ENCODE results near the gene CRACR2A.

DNA sequence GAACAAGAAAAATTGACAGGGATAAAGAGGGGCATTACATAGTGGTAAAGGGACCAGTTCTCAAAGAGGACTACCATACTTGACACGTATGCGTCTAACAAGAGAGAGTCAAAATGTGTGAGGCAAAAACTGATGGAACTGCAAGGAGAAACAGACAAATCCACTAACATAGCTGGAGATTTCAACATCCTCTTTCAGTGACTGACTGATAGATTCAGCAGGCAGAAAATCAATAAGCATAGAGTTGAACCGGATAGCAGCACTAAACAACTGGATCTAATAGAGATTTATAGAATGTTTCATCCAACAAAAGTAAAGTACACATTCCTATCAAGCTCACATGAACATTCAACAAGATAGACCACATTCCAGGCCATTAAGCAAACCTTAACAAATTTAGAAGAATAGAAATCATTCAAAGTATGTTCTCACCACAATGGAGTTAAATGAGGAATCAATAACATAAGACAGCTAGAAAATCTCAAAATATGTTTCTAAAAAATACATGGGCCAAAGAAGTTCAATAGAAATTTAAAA, 16.1 kb upstream of the CRACR2A start:
- TF ChIP-seq, protein P1, sequence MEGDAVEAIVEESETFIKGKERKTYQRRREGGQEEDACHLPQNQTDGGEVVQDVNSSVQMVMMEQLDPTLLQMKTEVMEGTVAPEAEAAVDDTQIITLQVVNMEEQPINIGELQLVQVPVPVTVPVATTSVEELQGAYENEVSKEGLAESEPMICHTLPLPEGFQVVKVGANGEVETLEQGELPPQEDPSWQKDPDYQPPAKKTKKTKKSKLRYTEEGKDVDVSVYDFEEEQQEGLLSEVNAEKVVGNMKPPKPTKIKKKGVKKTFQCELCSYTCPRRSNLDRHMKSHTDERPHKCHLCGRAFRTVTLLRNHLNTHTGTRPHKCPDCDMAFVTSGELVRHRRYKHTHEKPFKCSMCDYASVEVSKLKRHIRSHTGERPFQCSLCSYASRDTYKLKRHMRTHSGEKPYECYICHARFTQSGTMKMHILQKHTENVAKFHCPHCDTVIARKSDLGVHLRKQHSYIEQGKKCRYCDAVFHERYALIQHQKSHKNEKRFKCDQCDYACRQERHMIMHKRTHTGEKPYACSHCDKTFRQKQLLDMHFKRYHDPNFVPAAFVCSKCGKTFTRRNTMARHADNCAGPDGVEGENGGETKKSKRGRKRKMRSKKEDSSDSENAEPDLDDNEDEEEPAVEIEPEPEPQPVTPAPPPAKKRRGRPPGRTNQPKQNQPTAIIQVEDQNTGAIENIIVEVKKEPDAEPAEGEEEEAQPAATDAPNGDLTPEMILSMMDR (IDR thresholded peaks at IDR 0.05; ENCODE audit: low read length): no peak
- TF ChIP-seq EZH2 (optimal IDR thresholded peaks at IDR 0.05; ENCODE audit: low read depth, low read length) (no peak), EZH2phosphoT487 (IDR thresholded peaks at IDR 0.05; ENCODE audit: low read length) (no peak)

All from MM.1S (cell line).